Mesenchymal stem cell (in vitro differentiated cells and primary cell): ENCODE measurements around the gene SLC25A30.

Experiments used
- DNase-seq: peaks from one replicate; pipeline ENCODE4 v3.0.0-alpha.2; 2013
- H2AFZ ChIP-seq: one replicate; pipeline ENCODE4 v1.6.1; 2013; ENCODE audit warnings: low read depth, mild to moderate bottlenecking, control low read depth, inconsistent platforms, low read length, moderate library complexity
- H2AK5ac ChIP-seq: 2 replicates; pipeline ENCODE4 v1.6.1; 2013; ENCODE audit warnings: low read length, moderate library complexity, mild to moderate bottlenecking, inconsistent platforms; ENCODE audit not compliant: severe bottlenecking
- H2BK120ac ChIP-seq: one replicate; pipeline ENCODE4 v1.6.1; 2013; ENCODE audit warnings: low read depth, mild to moderate bottlenecking, inconsistent platforms, low read length, moderate library complexity
- H2BK12ac ChIP-seq, 2 experiments: one replicate each; pipeline ENCODE4 v1.6.1; 2013; ENCODE audit warnings: inconsistent platforms in 2 of 2, low read length in 2 of 2, mild to moderate bottlenecking in 2 of 2, moderate library complexity in 2 of 2, control low read depth in 1 of 2
- H2BK15ac ChIP-seq: one replicate; pipeline ENCODE4 v1.6.1; 2013; ENCODE audit warnings: mild to moderate bottlenecking, low read depth, inconsistent platforms; ENCODE audit not compliant: poor library complexity, severe bottlenecking
- H2BK5ac ChIP-seq: 2 replicates; pipeline ENCODE4 v1.6.1; 2013; ENCODE audit warnings: low read depth, mild to moderate bottlenecking, low read length, control low read depth, inconsistent platforms; ENCODE audit not compliant: poor library complexity, severe bottlenecking
- H3K14ac ChIP-seq, 2 experiments: one replicate each; pipeline ENCODE4 v1.6.1; 2013; ENCODE audit warnings: inconsistent platforms in 2 of 2, low read length in 2 of 2, control low read depth in 1 of 2, mild to moderate bottlenecking in 1 of 2, moderate library complexity in 1 of 2
- H3K18ac ChIP-seq, 2 experiments: one replicate each; pipeline ENCODE4 v1.6.1; 2013; ENCODE audit warnings: inconsistent platforms in 2 of 2, low read length in 2 of 2, control low read depth in 1 of 2, low read depth in 1 of 2, mild to moderate bottlenecking in 1 of 2
- H3K23ac ChIP-seq, 2 experiments: one replicate each; pipeline ENCODE4 v1.6.1; 2013; ENCODE audit warnings: inconsistent platforms in 2 of 2, low read length in 2 of 2, mild to moderate bottlenecking in 2 of 2, moderate library complexity in 2 of 2, control low read depth in 1 of 2
- H3K27ac ChIP-seq: 2 replicates; pipeline ENCODE4 v1.5.1; 2013; ENCODE audit warnings: mild to moderate bottlenecking, moderate library complexity, low read length, control low read depth, inconsistent platforms; ENCODE audit not compliant: poor library complexity, severe bottlenecking
- H3K27me3 ChIP-seq, 2 experiments: 2 replicates each; pipeline versions ENCODE4 v1.6.1 to v1.7.0; 2013; ENCODE audit warnings: low read length in 2 of 2, mild to moderate bottlenecking in 2 of 2, moderate library complexity in 2 of 2, control low read depth in 1 of 2, inconsistent platforms in 1 of 2; ENCODE audit not compliant: control insufficient read depth in 1 of 2, insufficient read depth in 1 of 2
- H3K36me3 ChIP-seq, 2 experiments: 2 replicates each; pipeline versions ENCODE4 v1.6.1 to v1.7.0; 2013; ENCODE audit warnings: low read length in 2 of 2, control low read depth in 1 of 2, inconsistent platforms in 1 of 2, low read depth in 1 of 2, mild to moderate bottlenecking in 1 of 2; ENCODE audit not compliant: insufficient read depth in 2 of 2, control insufficient read depth in 1 of 2
- H3K4ac ChIP-seq, 2 experiments: one replicate each; pipeline ENCODE4 v1.6.1; 2013; ENCODE audit warnings: inconsistent platforms in 2 of 2, low read length in 2 of 2, mild to moderate bottlenecking in 2 of 2, moderate library complexity in 2 of 2, control low read depth in 1 of 2, low read depth in 1 of 2
- H3K4me1 ChIP-seq: 2 replicates; pipeline ENCODE4 v1.6.1; 2013; ENCODE audit warnings: low read depth, low read length, control low read depth; ENCODE audit not compliant: control insufficient read depth, insufficient read depth
- H3K4me2 ChIP-seq: 2 replicates; pipeline ENCODE4 v1.6.1; 2013; ENCODE audit warnings: low read length, mild to moderate bottlenecking, inconsistent platforms; ENCODE audit not compliant: poor library complexity, severe bottlenecking
- H3K4me3 ChIP-seq, 2 experiments: 2 replicates each; pipeline versions ENCODE4 v1.5.1 to v1.7.0; 2013; ENCODE audit warnings: low read length in 2 of 2, mild to moderate bottlenecking in 2 of 2, control low read depth in 1 of 2, low read depth in 1 of 2; ENCODE audit not compliant: insufficient read depth in 1 of 2
- H3K79me1 ChIP-seq: replicated peaks from 2 replicates; pipeline ENCODE4 v1.6.1; 2013; ENCODE audit warnings: mild to moderate bottlenecking, control low read depth, low read length, inconsistent platforms; ENCODE audit not compliant: poor library complexity, severe bottlenecking
- H3K9ac ChIP-seq: 2 replicates; pipeline ENCODE4 v1.7.0; 2013; ENCODE audit warnings: mild to moderate bottlenecking, low read length, moderate library complexity
- H3K9me3 ChIP-seq: 2 replicates; pipeline ENCODE4 v1.7.0; 2013; ENCODE audit warnings: mild to moderate bottlenecking, low read length; ENCODE audit not compliant: control insufficient read depth
- H4K8ac ChIP-seq: one replicate; pipeline ENCODE4 v1.6.1; 2013; ENCODE audit warnings: inconsistent platforms, mild to moderate bottlenecking, low read length, moderate library complexity
- H4K91ac ChIP-seq: one replicate; pipeline ENCODE4 v1.6.1; 2013; ENCODE audit warnings: mild to moderate bottlenecking, low read length, inconsistent platforms
- WGBS: methylation state at CpG from one replicate; pipeline ENCODE4 v1.1.7; 2013; ENCODE audit warnings: mixed read lengths; 5-methylcytosine and 5-hydroxymethylcytosine counted together

Gene SLC25A30

GRCh38 chr13:45365558-45365885 lies 52.7 kb downstream of the SLC25A30 start:
- Histone ChIP-seq H3K27ac (no peak overlapping the region), H2BK120ac (no peak overlapping the region), H3K4me3 (no peak overlapping the region), H2AK5ac (no peak overlapping the region), H3K36me3 (peaks cover 18 to 23% of the 10 kb centered on the region in 2 experiments), H4K8ac (no peak overlapping the region), H3K4ac (no peak overlapping the region), H3K14ac (no peak overlapping the region), H3K23ac (no peak overlapping the region), H3K4me1 (peaks cover 2% of the 10 kb centered on the region), H3K79me1 (peaks cover 9% of the 10 kb centered on the region), H4K91ac (no peak overlapping the region), H3K27me3 (no peaks in the 10 kb centered on the region), H2AFZ (no peak overlapping the region), H3K4me2 (no peak overlapping the region), H3K9me3 (no peaks in the 10 kb centered on the region), H2BK12ac (no peak overlapping the region), H2BK15ac (no peak overlapping the region), H3K18ac (no peak overlapping the region), H2BK5ac (no peak overlapping the region), H3K9ac (no peak overlapping the region)
- DNase-seq, result no peak
- WGBS, result 96% methylated on average over 4 of the region's 4 CpGs

GRCh38 chr13:45364876-45365557 lies 53.2 kb downstream of the SLC25A30 start:
- peaks cover 2% of the 10 kb centered on the region for H3K4me1 ChIP-seq
- no peaks in the 10 kb centered on the region for H3K27me3 ChIP-seq
- H3K9me3 ChIP-seq, result no peaks in the 10 kb centered on the region
- no peak overlapping the region for H2BK15ac ChIP-seq
- H3K4me2 ChIP-seq, result no peak overlapping the region
- no peak overlapping the region for H2BK120ac ChIP-seq
- H3K23ac ChIP-seq, result no peak overlapping the region
- H3K9ac ChIP-seq, result no peak overlapping the region
- H2BK12ac ChIP-seq, result no peak overlapping the region
- no peak overlapping the region for H4K91ac ChIP-seq
- no peak overlapping the region for H3K4ac ChIP-seq
- H3K18ac ChIP-seq, result no peak overlapping the region
- no peak overlapping the region for H2AFZ ChIP-seq
- no peak overlapping the region for H4K8ac ChIP-seq
- 94% methylated on average over 9 of the region's 10 CpGs for WGBS
- H3K27ac ChIP-seq, result no peak overlapping the region
- H3K79me1 ChIP-seq, result peaks cover 9% of the 10 kb centered on the region
- no peak overlapping the region for H3K14ac ChIP-seq
- no peak overlapping the region for H2BK5ac ChIP-seq
- H2AK5ac ChIP-seq, result no peak overlapping the region
- H3K36me3 ChIP-seq, result peaks cover 20 to 26% of the 10 kb centered on the region in 2 experiments
- no peak for DNase-seq
- no peak overlapping the region for H3K4me3 ChIP-seq

GRCh38 chr13:45362939-45363338 lies 55.2 kb downstream of the SLC25A30 start:
- no peak overlapping the region for H3K23ac ChIP-seq
- H3K27me3 ChIP-seq, result no peaks in the 10 kb centered on the region
- H4K91ac ChIP-seq, result no peak overlapping the region
- H2BK15ac ChIP-seq, result no peak overlapping the region
- H4K8ac ChIP-seq, result no peak overlapping the region
- no peak overlapping the region for H3K4me2 ChIP-seq
- no peaks in the 10 kb centered on the region for H3K9me3 ChIP-seq
- H2BK12ac ChIP-seq, result no peak overlapping the region
- no peak for DNase-seq
- H3K18ac ChIP-seq, result no peak overlapping the region
- 100% methylated on average over 1 of the region's 2 CpGs for WGBS
- H3K9ac ChIP-seq, result no peak overlapping the region
- no peak overlapping the region for H2AFZ ChIP-seq
- H2AK5ac ChIP-seq, result no peak overlapping the region
- H3K27ac ChIP-seq, result no peak overlapping the region
- H2BK5ac ChIP-seq, result no peak overlapping the region
- H3K4me1 ChIP-seq, result peaks cover 2% of the 10 kb centered on the region
- H3K36me3 ChIP-seq, result peaks cover 26 to 32% of the 10 kb centered on the region in 2 experiments
- H3K79me1 ChIP-seq, result peaks cover 9% of the 10 kb centered on the region
- H3K4ac ChIP-seq, result no peak overlapping the region
- no peak overlapping the region for H3K4me3 ChIP-seq
- no peak overlapping the region for H3K14ac ChIP-seq
- no peak overlapping the region for H2BK120ac ChIP-seq

GRCh38 chr13:45361596-45362206 lies 56.5 kb downstream of the SLC25A30 start:
- Histone ChIP-seq H4K91ac (no peak overlapping the region), H3K4me3 (no peak overlapping the region), H4K8ac (no peak overlapping the region), H2AK5ac (no peak overlapping the region), H3K18ac (no peak overlapping the region), H3K23ac (no peak overlapping the region), H3K4me2 (no peak overlapping the region), H3K27ac (no peak overlapping the region), H2BK15ac (no peak overlapping the region), H3K9ac (no peak overlapping the region), H3K27me3 (no peaks in the 10 kb centered on the region), H3K79me1 (peaks cover 14% of the 10 kb centered on the region), H3K4me1 (no peaks in the 10 kb centered on the region), H3K14ac (no peak overlapping the region), H2AFZ (no peak overlapping the region), H3K4ac (no peak overlapping the region), H3K9me3 (no peaks in the 10 kb centered on the region), H2BK5ac (no peak overlapping the region), H2BK120ac (peak overlapping the region; percentile 19), H3K36me3 (peaks cover 34 to 40% of the 10 kb centered on the region in 2 experiments), H2BK12ac (no peak overlapping the region)
- no peak for DNase-seq
- WGBS, result 95% methylated on average over 14 of the region's 14 CpGs
